PFSK-1 (cell line): ENCODE data around the gene FLT4.

ENCODE experiments used
- POLR2AphosphoS5 ChIP-seq: IDR thresholded peaks from 2 replicates; pipeline ENCODE4 v1.6.1; 2012; ENCODE audit warnings: low read depth, mild to moderate bottlenecking, control low read depth, low read length, moderate library complexity
- REST ChIP-seq, 2 experiments: IDR thresholded peaks; 2 replicates each; pipeline versions ENCODE4 v1.6.1 to v1.8.0; 2011 to 2012; ENCODE audit warnings: low read depth in 2 of 2, low read length in 2 of 2, control low read depth in 1 of 2, inconsistent platforms in 1 of 2, mild to moderate bottlenecking in 1 of 2, moderate library complexity in 1 of 2; ENCODE audit not compliant: insufficient read depth in 1 of 2
- TAF1 ChIP-seq: IDR thresholded peaks from 2 replicates; pipeline ENCODE4 v1.6.1; 2012; ENCODE audit warnings: low read length, control low read depth, borderline replicate concordance; ENCODE audit not compliant: insufficient read depth

GRCh38 chr5:180604271-180604670 lies 45.1 kb downstream of the FLT4 start:
- TF ChIP-seq REST (IDR thresholded peaks at IDR 0.05; ENCODE audit: insufficient read depth in 1 of 2, low read depth in 2 of 2, low read length in 2 of 2) (no peak), TAF1 (no peak), POLR2AphosphoS5 (no peak)
